ENCODE results near the gene BCAS3.
"Not testable (repeated sequence)": the region's sequence is repeated elsewhere in the genome, so short reads cannot be mapped to it uniquely, and the experiment has no call there.

BCAS3 gene

GRCh38 chr17:61431594-61432311 lies 754.1 kb downstream of the BCAS3 start:
- no peak for DNase-seq (ENCODE audit: low read depth)
- TF ChIP-seq, protein P1, sequence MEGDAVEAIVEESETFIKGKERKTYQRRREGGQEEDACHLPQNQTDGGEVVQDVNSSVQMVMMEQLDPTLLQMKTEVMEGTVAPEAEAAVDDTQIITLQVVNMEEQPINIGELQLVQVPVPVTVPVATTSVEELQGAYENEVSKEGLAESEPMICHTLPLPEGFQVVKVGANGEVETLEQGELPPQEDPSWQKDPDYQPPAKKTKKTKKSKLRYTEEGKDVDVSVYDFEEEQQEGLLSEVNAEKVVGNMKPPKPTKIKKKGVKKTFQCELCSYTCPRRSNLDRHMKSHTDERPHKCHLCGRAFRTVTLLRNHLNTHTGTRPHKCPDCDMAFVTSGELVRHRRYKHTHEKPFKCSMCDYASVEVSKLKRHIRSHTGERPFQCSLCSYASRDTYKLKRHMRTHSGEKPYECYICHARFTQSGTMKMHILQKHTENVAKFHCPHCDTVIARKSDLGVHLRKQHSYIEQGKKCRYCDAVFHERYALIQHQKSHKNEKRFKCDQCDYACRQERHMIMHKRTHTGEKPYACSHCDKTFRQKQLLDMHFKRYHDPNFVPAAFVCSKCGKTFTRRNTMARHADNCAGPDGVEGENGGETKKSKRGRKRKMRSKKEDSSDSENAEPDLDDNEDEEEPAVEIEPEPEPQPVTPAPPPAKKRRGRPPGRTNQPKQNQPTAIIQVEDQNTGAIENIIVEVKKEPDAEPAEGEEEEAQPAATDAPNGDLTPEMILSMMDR (IDR thresholded peaks at IDR 0.05; ENCODE audit: insufficient read depth, low read depth, low read length, missing control alignments), result no peak
- H3K4me3 ChIP-seq (ENCODE audit: low read depth, low read length), result no peak overlapping the region

DNA sequence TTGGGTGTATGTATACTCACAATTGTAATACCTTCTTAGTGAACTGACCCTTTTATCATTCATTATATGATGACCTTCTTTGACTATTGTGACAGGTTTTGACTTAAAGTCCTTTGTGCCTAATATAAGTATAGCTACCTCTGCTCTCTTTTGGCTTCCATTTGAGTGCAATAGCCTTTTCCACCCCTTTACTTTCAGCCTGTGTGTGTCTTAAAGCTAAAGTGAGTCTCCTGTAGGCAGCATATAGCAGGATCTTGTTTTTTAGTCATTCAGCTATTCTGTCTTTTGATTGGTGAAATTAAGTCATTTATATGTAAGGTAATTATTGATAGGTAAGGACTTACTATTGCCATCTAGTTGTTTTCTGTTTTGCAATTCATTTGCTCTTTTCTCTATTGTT lies 758.6 kb downstream of the BCAS3 start:
- no peak for DNase-seq (ENCODE audit: low read depth)
- H3K4me3 ChIP-seq (ENCODE audit: low read depth, low read length), result no peak overlapping the region
- TF ChIP-seq, protein P1 (IDR thresholded peaks at IDR 0.05; ENCODE audit: insufficient read depth, low read depth, low read length, missing control alignments), result no peak

GRCh38 chr17:61436995-61437704 lies 759.5 kb downstream of the BCAS3 start:
- TF ChIP-seq, protein P1 (IDR thresholded peaks at IDR 0.05; ENCODE audit: insufficient read depth, low read depth, low read length, missing control alignments), result no peak
- no peak overlapping the region for H3K4me3 ChIP-seq (ENCODE audit: low read depth, low read length)
- DNase-seq (ENCODE audit: low read depth), result no peak

GRCh38 chr17:61440697-61441096 lies 763.0 kb downstream of the BCAS3 start:
- TF ChIP-seq, protein P1 (IDR thresholded peaks at IDR 0.05; ENCODE audit: insufficient read depth, low read depth, low read length, missing control alignments), result no peak
- H3K4me3 ChIP-seq (ENCODE audit: low read depth, low read length), result no peak overlapping the region
- peak; percentile 44 for DNase-seq (ENCODE audit: low read depth)

DNA sequence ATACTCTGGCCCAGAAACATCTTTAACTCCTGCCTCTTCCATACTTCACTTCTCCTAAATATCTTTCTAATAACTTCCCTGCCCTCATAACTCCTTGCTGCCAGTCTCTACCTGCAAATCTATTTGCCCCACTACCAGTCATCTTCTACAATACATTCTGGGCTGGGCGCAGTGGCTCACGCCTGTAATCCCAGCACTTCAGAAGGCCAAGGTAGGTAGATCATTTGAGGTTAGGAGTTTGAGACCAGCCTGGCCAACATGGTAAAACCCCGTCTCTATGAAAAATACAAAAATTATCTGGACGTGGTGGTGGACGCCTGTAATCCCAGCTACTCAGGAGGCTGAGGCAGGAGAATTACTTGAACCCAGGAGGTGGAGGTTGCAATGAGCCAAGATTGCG lies 763.9 kb downstream of the BCAS3 start:
- not testable (repeated sequence) for H3K4me3 ChIP-seq (ENCODE audit: low read depth, low read length); DNase-seq (ENCODE audit: low read depth)

DNA sequence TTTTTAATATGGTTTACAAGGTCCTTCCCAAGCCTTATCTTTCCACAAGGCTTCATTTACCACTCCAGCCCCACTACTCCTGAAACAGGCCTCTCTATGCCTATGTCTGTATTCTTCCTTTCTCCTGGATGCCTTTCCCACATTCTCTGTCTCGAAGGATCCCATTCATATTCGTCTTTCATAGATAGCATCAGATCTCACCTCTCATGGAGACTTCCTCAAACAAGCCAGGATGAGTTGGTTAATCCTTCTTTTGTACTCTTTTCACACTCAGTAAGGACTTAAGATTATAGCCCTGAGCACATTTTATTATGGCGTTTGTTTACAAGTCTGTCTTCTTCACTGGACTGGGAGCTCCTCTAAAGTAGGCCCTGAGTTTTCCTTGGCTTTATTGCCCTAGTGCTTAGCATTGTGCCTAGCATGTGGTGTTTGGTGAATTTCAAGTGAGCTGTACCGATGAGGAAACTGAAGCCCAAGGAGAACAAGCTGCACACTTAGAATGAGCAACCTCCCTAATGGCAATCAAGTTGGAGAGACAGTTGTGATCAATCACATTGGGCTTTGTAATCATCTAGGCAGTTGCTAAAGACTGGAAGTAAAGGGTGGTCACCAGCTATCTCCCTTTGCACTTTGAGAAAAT lies 764.6 kb downstream of the BCAS3 start:
- TF ChIP-seq, protein P1 (IDR thresholded peaks at IDR 0.05; ENCODE audit: insufficient read depth, low read depth, low read length, missing control alignments), result no peak
- no peak for DNase-seq (ENCODE audit: low read depth)
- H3K4me3 ChIP-seq (ENCODE audit: low read depth, low read length), result no peak overlapping the region

All from GM12865 (cell line).